GM12878 (cell line): ENCODE measurements around the gene DNAJB8. TPM values are rescaled to one million over a fixed set of nuclear protein-coding genes. Genes with fewer than 3 reads are reported as not detected.
A peak's percentile ranks its signal among the peaks of the same experiment; 100 is the strongest.

ENCODE experiments used
- ATAC-seq: fragments of 200-7000 bp; cut with Tn5 transposase; 3 replicates; pipeline ENCODE4 v1.9.1; 2020; ENCODE audit warnings: mild to moderate bottlenecking, moderate library complexity
- BruUV-seq: library from RNA; stranded (reverse); fragments of 400-500 nt; replicated peaks from 2 replicates; lab custom pipeline; 2021; lab: Mats Ljungman, UMichigan
- CTCF ChIA-PET: fragments of 300-600 bp; sonication (Branson Sonifier 250); formaldehyde crosslinking; extraction: SDS; loops from one replicate; lab custom pipeline; 2021; ENCODE audit warnings: inconsistent platforms; lab: Yijun Ruan, JAX
- POLR2A ChIA-PET: fragments of 350-600 bp; formaldehyde crosslinking; extraction: SDS; loops from one replicate; lab custom pipeline; 2021; ENCODE audit warnings: inconsistent platforms; lab: Charles Lee
- RAD21 ChIA-PET: fragments of 300-600 bp; sonication (Branson Sonifier 250); formaldehyde crosslinking; loops from one replicate; lab custom pipeline; 2023; ENCODE audit warnings: antibody characterized with exemption; ENCODE audit not compliant: unreplicated experiment; lab: Charles Lee
- SMC1A ChIA-PET: fragments of 300-600 bp; sonication (Branson Sonifier 250); formaldehyde crosslinking; loops from one replicate; lab custom pipeline; 2023; ENCODE audit not compliant: unreplicated experiment, uncharacterized antibody; lab: Charles Lee
- DNase-seq: peaks from one replicate; pipeline ENCODE4 v3.0.0-alpha.2; 2011; ENCODE audit warnings: low read depth, low spot score
- FAIRE-seq: peaks from 3 replicates; lab custom pipeline; 2011; peaks lifted over from hg19 to GRCh38; lab: Jason Lieb, UNC
- H2AFZ ChIP-seq: 2 replicates; pipeline ENCODE4 v1.6.0; 2011; ENCODE audit warnings: low read depth, low read length, control low read depth; ENCODE audit not compliant: control insufficient read depth
- H3K27ac ChIP-seq: 2 replicates; pipeline ENCODE4 v1.5.1; 2011; ENCODE audit warnings: control low read depth; ENCODE audit not compliant: control insufficient read depth, insufficient read depth
- H3K27me3 ChIP-seq, 2 experiments: replicated peaks in 1 of 2; 2 replicates each; pipeline versions ENCODE4 v1.6.0 to v1.6.1; 2011; ENCODE audit warnings: low read length in 1 of 2; ENCODE audit not compliant: control insufficient read depth in 2 of 2, insufficient read depth in 2 of 2
- H3K36me3 ChIP-seq, 2 experiments: 2 replicates each; pipeline ENCODE4 v1.5.1; 2011; ENCODE audit warnings: low read length in 1 of 2; ENCODE audit not compliant: control insufficient read depth in 2 of 2, insufficient read depth in 2 of 2
- H3K4me1 ChIP-seq: 2 replicates; pipeline ENCODE4 v1.6.1; 2011; ENCODE audit warnings: mild to moderate bottlenecking, low read length, moderate library complexity, mixed read lengths; ENCODE audit not compliant: control insufficient read depth, insufficient read depth
- H3K4me2 ChIP-seq: 2 replicates; pipeline ENCODE4 v1.6.0; 2011; ENCODE audit warnings: control low read depth; ENCODE audit not compliant: control insufficient read depth, insufficient read depth
- H3K4me3 ChIP-seq: fragments of 200-600 bp; sonication (generic); 2 replicates; pipeline ENCODE4 v1.5.1; 2016
- H3K79me2 ChIP-seq: 2 replicates; pipeline ENCODE4 v1.6.0; 2011; ENCODE audit warnings: low read length; ENCODE audit not compliant: control insufficient read depth, insufficient read depth
- H3K9ac ChIP-seq: 2 replicates; pipeline ENCODE4 v1.8.0; 2011; ENCODE audit warnings: low read length, control low read depth, mixed read lengths; ENCODE audit not compliant: control insufficient read depth, insufficient read depth
- H3K9me3 ChIP-seq: replicated peaks from 3 replicates; pipeline ENCODE4 v1.5.1; 2011; ENCODE audit warnings: mild to moderate bottlenecking, low read length; ENCODE audit not compliant: control insufficient read depth, insufficient read depth
- H4K20me1 ChIP-seq: 2 replicates; pipeline ENCODE4 v1.6.0; 2011; ENCODE audit not compliant: control insufficient read depth, insufficient read depth
- MTA3 ChIP-seq: IDR thresholded peaks from 2 replicates; pipeline ENCODE4 v1.6.1; 2012; ENCODE audit warnings: low read length, inconsistent platforms, borderline replicate concordance
- MYB ChIP-seq: fragments of 150-350 bp; IDR thresholded peaks from 2 replicates; pipeline ENCODE4 v1.6.1; 2014; ENCODE audit warnings: mild to moderate bottlenecking, low read depth, low read length, borderline replicate concordance
- RAD21 ChIP-seq: IDR thresholded peaks from 2 replicates; pipeline ENCODE4 v1.6.1; 2011; ENCODE audit warnings: mild to moderate bottlenecking, low read depth, low read length, moderate library complexity; ENCODE audit not compliant: insufficient read depth
- SMC3 ChIP-seq: IDR thresholded peaks from 2 replicates; pipeline ENCODE4 v1.6.1; 2011; ENCODE audit warnings: low read length, improper control_type of control experiment, borderline replicate concordance
- SUPT20H ChIP-seq: IDR thresholded peaks from 2 replicates; pipeline ENCODE4 v1.6.1; 2011; ENCODE audit warnings: low read depth, mild to moderate bottlenecking, low read length, moderate library complexity, borderline replicate concordance; ENCODE audit not compliant: control insufficient read depth
- YY1 ChIP-seq: IDR thresholded peaks from 2 replicates; pipeline ENCODE4 v1.6.1; 2011; ENCODE audit warnings: low read depth, mild to moderate bottlenecking, low read length
- WGBS: methylation state at CpG from one replicate; pipeline ENCODE4 v1.1.6; 2016; ENCODE audit warnings: low lambda C conversion rate; ENCODE audit not compliant: insufficient replicate concordance, insufficient coverage; ENCODE audit errors: missing lambda C conversion rate; 5-methylcytosine and 5-hydroxymethylcytosine counted together
- in situ Hi-C: fragments of 300-500 bp; cut with MboI; formaldehyde crosslinking; loops from 9 replicates; pipeline ENCODE4 v1.14.3; 2018; ENCODE audit warnings: mixed read lengths
- intact Hi-C: fragments of 100-400 bp; cut with micrococcal nuclease; formaldehyde crosslinking; loops from one replicate; pipeline ENCODE4 v1.14.2; 2022; ENCODE audit not compliant: unreplicated experiment
- polyA plus RNA-seq, 11 experiments: library from polyadenylated mRNA; depleted of rRNA in 4 of 11; unstranded in 6 of 11; stranded (reverse) in 5 of 11; fragments of >200 nt; fragmentation: Nextera tagmentation in 4 of 11; fragmentation: Illumina TruSeq in 1 of 11; extraction: Ambion mirVana in 4 of 11; extraction: Trizol in 1 of 11; gene quantifications; 1 replicate in 1 of 11; 2 replicates in 10 of 11; pipeline versions ENCODE4 v1.2.1 to v1.2.3, GENCODE V29; 2011 to 2016; ENCODE audit warnings: inconsistent platforms in 2 of 11, missing spikeins in 2 of 11, low read depth in 1 of 11
- total RNA-seq, 4 experiments: library from RNA; depleted of rRNA in 3 of 4; stranded (reverse); fragments of >200 nt in 3 of 4; fragmentation: Illumina TruSeq in 1 of 4; extraction: Trizol in 1 of 4; gene quantifications; 2 replicates each; pipeline versions ENCODE4 v1.2.1 to v1.2.3, GENCODE V29; 2013 to 2021
- TF ChIP-seq, protein P1 (sequence below): fragments of 450-650 bp; conservative IDR thresholded peaks from 2 replicates; pipeline ENCODE4 v1.6.1; 2017; ENCODE audit warnings: mild to moderate bottlenecking, moderate library complexity
- TF ChIP-seq, protein P2 (sequence below), 3 experiments: IDR thresholded peaks in 2 of 3; conservative IDR thresholded peaks in 1 of 3; 2 replicates each; pipeline ENCODE4 v1.5.1; 2011; ENCODE audit warnings: low read depth in 3 of 3, low read length in 3 of 3, mild to moderate bottlenecking in 3 of 3, control low read depth in 2 of 3, moderate library complexity in 2 of 3, inconsistent platforms in 1 of 3, mixed read lengths in 1 of 3; ENCODE audit not compliant: control insufficient read depth in 2 of 3, insufficient read depth in 1 of 3; ENCODE audit errors: extremely low read depth in 1 of 3
- TF ChIP-seq, protein P3 (sequence below): fragments of 450-650 bp; IDR thresholded peaks from 2 replicates; pipeline ENCODE4 v1.6.1; 2017; ENCODE audit warnings: low read depth, mild to moderate bottlenecking, moderate library complexity

DNAJB8 gene
- total and polyA plus RNA-seq, 10 of the 15 experiments (the other 5 are each of a cell fraction or from before 2014, with no cell fraction given): not detected

GRCh38 chr3:128497305-128498126 lies 30.8 kb upstream of the DNAJB8 start:
- no peaks in the 10 kb centered on the region for H3K4me1 ChIP-seq
- no peaks in the 10 kb centered on the region for H3K36me3 ChIP-seq
- SMC1A ChIA-PET: interaction anchor here (1.1 kb wide), 1 partner anchor 394 kb away, joined by 3 read pairs; no protein-coding TSS in a partner anchor
- no peak overlapping the region for H3K27ac ChIP-seq
- peak; percentile 72 for ATAC-seq
- H3K9ac ChIP-seq: no peak overlapping the region
- H3K79me2 ChIP-seq: no peaks in the 10 kb centered on the region
- peaks cover 9% of the 10 kb centered on the region in 2 experiments for H3K27me3 ChIP-seq
- intact Hi-C loops: loop anchor here (1.0 to 10.0 kb wide), 3 partner anchors 71 to 400 kb away; no protein-coding TSS in a partner anchor
- H3K4me2 ChIP-seq: peak overlapping the region; percentile 71
- RAD21 ChIA-PET: interaction anchor here (0.7 to 1.0 kb wide), 3 partner anchors 64 to 402 kb away, joined by 3 read pairs; no protein-coding TSS in a partner anchor
- WGBS: 11% methylated on average over 49 of the region's 77 CpGs
- H4K20me1 ChIP-seq: no peaks in the 10 kb centered on the region
- H3K4me3 ChIP-seq: 0 out of 2 replicates have a peak overlapping the region, but pooled peaks have one; percentile 11
- POLR2A ChIA-PET: no interaction called here
- no peak for DNase-seq
- CTCF ChIA-PET: interaction anchor here (1.2 to 2.1 kb wide), 3 partner anchors 9 to 71 kb away, joined by 4 to 8 read pairs (median 7); no protein-coding TSS in a partner anchor
- H3K9me3 ChIP-seq: no peaks in the 10 kb centered on the region
- peak overlapping the region; percentile 47; the same call in 1 of the 2 replicates for H2AFZ ChIP-seq
- TF ChIP-seq MTA3 (no peak), SMC3 (peak; percentile 52), SUPT20H (no peak), MYB (no peak), RAD21 (peak; percentile 61), YY1 (peak; percentile 92)
- TF ChIP-seq, protein P1, sequence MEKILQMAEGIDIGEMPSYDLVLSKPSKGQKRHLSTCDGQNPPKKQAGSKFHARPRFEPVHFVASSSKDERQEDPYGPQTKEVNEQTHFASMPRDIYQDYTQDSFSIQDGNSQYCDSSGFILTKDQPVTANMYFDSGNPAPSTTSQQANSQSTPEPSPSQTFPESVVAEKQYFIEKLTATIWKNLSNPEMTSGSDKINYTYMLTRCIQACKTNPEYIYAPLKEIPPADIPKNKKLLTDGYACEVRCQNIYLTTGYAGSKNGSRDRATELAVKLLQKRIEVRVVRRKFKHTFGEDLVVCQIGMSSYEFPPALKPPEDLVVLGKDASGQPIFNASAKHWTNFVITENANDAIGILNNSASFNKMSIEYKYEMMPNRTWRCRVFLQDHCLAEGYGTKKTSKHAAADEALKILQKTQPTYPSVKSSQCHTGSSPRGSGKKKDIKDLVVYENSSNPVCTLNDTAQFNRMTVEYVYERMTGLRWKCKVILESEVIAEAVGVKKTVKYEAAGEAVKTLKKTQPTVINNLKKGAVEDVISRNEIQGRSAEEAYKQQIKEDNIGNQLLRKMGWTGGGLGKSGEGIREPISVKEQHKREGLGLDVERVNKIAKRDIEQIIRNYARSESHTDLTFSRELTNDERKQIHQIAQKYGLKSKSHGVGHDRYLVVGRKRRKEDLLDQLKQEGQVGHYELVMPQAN: no peak
- TF ChIP-seq, protein P2, sequence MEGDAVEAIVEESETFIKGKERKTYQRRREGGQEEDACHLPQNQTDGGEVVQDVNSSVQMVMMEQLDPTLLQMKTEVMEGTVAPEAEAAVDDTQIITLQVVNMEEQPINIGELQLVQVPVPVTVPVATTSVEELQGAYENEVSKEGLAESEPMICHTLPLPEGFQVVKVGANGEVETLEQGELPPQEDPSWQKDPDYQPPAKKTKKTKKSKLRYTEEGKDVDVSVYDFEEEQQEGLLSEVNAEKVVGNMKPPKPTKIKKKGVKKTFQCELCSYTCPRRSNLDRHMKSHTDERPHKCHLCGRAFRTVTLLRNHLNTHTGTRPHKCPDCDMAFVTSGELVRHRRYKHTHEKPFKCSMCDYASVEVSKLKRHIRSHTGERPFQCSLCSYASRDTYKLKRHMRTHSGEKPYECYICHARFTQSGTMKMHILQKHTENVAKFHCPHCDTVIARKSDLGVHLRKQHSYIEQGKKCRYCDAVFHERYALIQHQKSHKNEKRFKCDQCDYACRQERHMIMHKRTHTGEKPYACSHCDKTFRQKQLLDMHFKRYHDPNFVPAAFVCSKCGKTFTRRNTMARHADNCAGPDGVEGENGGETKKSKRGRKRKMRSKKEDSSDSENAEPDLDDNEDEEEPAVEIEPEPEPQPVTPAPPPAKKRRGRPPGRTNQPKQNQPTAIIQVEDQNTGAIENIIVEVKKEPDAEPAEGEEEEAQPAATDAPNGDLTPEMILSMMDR (IDR thresholded peaks at IDR 0.05 in 2 of 3, conservative IDR thresholded peaks at IDR 0.05 in 1 of 3; ENCODE audit: control insufficient read depth in 2 of 3, extremely low read depth in 1 of 3, insufficient read depth in 1 of 3, low read depth in 3 of 3, low read length in 3 of 3): peak; percentile 46 to 73 (median 51)
- TF ChIP-seq, protein P3, sequence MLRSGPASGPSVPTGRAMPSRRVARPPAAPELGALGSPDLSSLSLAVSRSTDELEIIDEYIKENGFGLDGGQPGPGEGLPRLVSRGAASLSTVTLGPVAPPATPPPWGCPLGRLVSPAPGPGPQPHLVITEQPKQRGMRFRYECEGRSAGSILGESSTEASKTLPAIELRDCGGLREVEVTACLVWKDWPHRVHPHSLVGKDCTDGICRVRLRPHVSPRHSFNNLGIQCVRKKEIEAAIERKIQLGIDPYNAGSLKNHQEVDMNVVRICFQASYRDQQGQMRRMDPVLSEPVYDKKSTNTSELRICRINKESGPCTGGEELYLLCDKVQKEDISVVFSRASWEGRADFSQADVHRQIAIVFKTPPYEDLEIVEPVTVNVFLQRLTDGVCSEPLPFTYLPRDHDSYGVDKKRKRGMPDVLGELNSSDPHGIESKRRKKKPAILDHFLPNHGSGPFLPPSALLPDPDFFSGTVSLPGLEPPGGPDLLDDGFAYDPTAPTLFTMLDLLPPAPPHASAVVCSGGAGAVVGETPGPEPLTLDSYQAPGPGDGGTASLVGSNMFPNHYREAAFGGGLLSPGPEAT: no peak
- TF ChIP-seq, all 136 proteins: peak for 4
- in situ Hi-C loops: loop anchor here (10.0 kb wide), 1 partner anchor 403 kb away; no protein-coding TSS in a partner anchor
- FAIRE-seq: no peak
- no TSS peak for BruUV-seq
